ENCODE measurements around the gene ANKS3.

Gene ANKS3

GRCh38 chr16:4696172-4696904 is 37.7 kb downstream of the ANKS3 start:
- H3K4me3 ChIP-seq (ENCODE audit: low read depth, low read length): no peak overlapping the region
- DNase-seq (ENCODE audit: low read depth): no peak
- no peak for TF ChIP-seq CTCF (IDR thresholded peaks at IDR 0.05; ENCODE audit: insufficient read depth, low read depth, low read length, missing control alignments)

GRCh38 chr16:4695473-4696171 is 38.4 kb downstream of the ANKS3 start:
- H3K4me3 ChIP-seq (ENCODE audit: low read depth, low read length): no peak overlapping the region
- no peak for DNase-seq (ENCODE audit: low read depth)
- TF ChIP-seq CTCF (IDR thresholded peaks at IDR 0.05; ENCODE audit: insufficient read depth, low read depth, low read length, missing control alignments): no peak

- no peak for TF ChIP-seq CTCF (IDR thresholded peaks at IDR 0.05; ENCODE audit: insufficient read depth, low read depth, low read length, missing control alignments)
- peak overlapping the region; percentile 81 for H3K4me3 ChIP-seq (ENCODE audit: low read depth, low read length)
- no peak for DNase-seq (ENCODE audit: low read depth)
These were observed 39.2 kb downstream of the ANKS3 start for GRCh38 chr16:4694642-4695451.

- peak overlapping the region; percentile 81 for H3K4me3 ChIP-seq (ENCODE audit: low read depth, low read length)
- no peak for TF ChIP-seq CTCF (IDR thresholded peaks at IDR 0.05; ENCODE audit: insufficient read depth, low read depth, low read length, missing control alignments)
- peak; percentile 55 for DNase-seq (ENCODE audit: low read depth)
These were observed 40.0 kb downstream of the ANKS3 start for GRCh38 chr16:4693956-4694641.

GRCh38 chr16:4693296-4693955 is 40.6 kb downstream of the ANKS3 start, which contains the start of gene NUDT16L1:
Gene NUDT16L1 (plus strand): TSS chr16:4693562. CDS start chr16:4693727, 165 bp downstream.
- peak within 1 kb of the TSS; percentile 81 for H3K4me3 ChIP-seq (ENCODE audit: low read depth, low read length)

More at GRCh38 chr16:4693296-4693955, 40.6 kb downstream of the ANKS3 start, which contains the start of gene NUDT16L1:
- peak; percentile 98 for DNase-seq (ENCODE audit: low read depth)
- peak; percentile 8 for TF ChIP-seq CTCF (IDR thresholded peaks at IDR 0.05; ENCODE audit: insufficient read depth, low read depth, low read length, missing control alignments)
